Measurements from ENCODE around the gene CDC42BPB.
"Not testable (repeated sequence)": the region's sequence is repeated elsewhere in the genome, so short reads cannot be mapped to it uniquely, and the experiment has no call there.

CDC42BPB gene

GRCh38 chr14:102941419-102942011 lies 115.8 kb downstream of the CDC42BPB start:
- DNase-seq, result no peak

GRCh38 chr14:102940729-102941362 lies 116.5 kb downstream of the CDC42BPB start:
- DNase-seq, result no peak

- no peak for DNase-seq
Measured at GRCh38 chr14:102939820-102940561, 117.4 kb downstream of the CDC42BPB start.

- no peak for DNase-seq
Measured at GRCh38 chr14:102939329-102939728, 118.0 kb downstream of the CDC42BPB start.

GRCh38 chr14:102938191-102938590 lies 119.2 kb downstream of the CDC42BPB start:
- no peak for DNase-seq

GRCh38 chr14:102937331-102938175 lies 119.8 kb downstream of the CDC42BPB start:
- no peak for DNase-seq

GRCh38 chr14:102935756-102936155 lies 121.6 kb downstream of the CDC42BPB start:
- no peak for DNase-seq

- no peak for DNase-seq
Measured at GRCh38 chr14:102933618-102934231, 123.6 kb downstream of the CDC42BPB start.

GRCh38 chr14:102932484-102933248 lies 124.7 kb downstream of the CDC42BPB start:
- no peak for DNase-seq

- no peak for DNase-seq
Measured at GRCh38 chr14:102931580-102932285, 125.6 kb downstream of the CDC42BPB start.

GRCh38 chr14:102930753-102931579 lies 126.4 kb downstream of the CDC42BPB start:
- no peak for DNase-seq

- DNase-seq, result no peak
Measured at GRCh38 chr14:102930138-102930752, 127.1 kb downstream of the CDC42BPB start.

- DNase-seq, result no peak
Measured at GRCh38 chr14:102929241-102930137, 127.9 kb downstream of the CDC42BPB start.

- DNase-seq, result peak; percentile 85
Measured at GRCh38 chr14:102928412-102929240, 128.7 kb downstream of the CDC42BPB start.

GRCh38 chr14:102927878-102928411 lies 129.4 kb downstream of the CDC42BPB start:
- no peak for DNase-seq

- no peak for DNase-seq
Measured at GRCh38 chr14:102927346-102927877, 129.9 kb downstream of the CDC42BPB start.

GRCh38 chr14:102926840-102927239 lies 130.5 kb downstream of the CDC42BPB start:
- not testable (repeated sequence) for DNase-seq
